Measurements from ENCODE around the gene ENPP6.
A peak's percentile ranks its signal among the peaks of the same experiment; 100 is the strongest.

Gene ENPP6

DNA sequence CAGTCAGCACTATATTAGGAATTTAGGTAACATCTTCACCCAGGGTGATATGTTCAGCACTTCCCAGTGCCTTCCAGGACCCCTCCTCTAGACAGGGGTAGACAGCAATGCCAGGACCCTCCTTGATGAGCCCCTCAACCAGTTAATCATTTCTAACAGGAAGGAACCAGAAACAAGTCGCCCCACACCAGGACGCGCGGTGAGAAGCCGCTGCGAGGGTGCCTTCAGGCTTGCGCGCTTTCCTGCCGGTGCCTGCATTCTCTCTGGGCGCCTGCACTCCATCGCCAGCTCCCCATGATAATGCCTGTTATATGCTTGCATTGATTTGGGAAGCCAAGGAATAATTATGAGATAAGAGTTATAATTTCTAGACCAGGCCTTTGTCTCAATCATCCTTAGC, 116.0 kb downstream of the ENPP6 start:
- no peak overlapping the region for H3K27ac ChIP-seq (ENCODE audit: low read depth, low read length, poor library complexity, severe bottlenecking)
- H3K27me3 ChIP-seq (ENCODE audit: insufficient read depth, low read length), result no peaks in the 10 kb centered on the region
- H4K20me1 ChIP-seq (ENCODE audit: insufficient read depth, low read length), result no peaks in the 10 kb centered on the region
- no peaks in the 10 kb centered on the region for H3K9me3 ChIP-seq (ENCODE audit: low read length)
- H2AFZ ChIP-seq (ENCODE audit: low read length), result no peak overlapping the region
- H3K9ac ChIP-seq (ENCODE audit: low read length), result no peak overlapping the region
- H3K79me2 ChIP-seq (ENCODE audit: insufficient read depth, low read length), result no peaks in the 10 kb centered on the region
- no peak overlapping the region for H3K4me2 ChIP-seq (ENCODE audit: low read length)
- no peaks in the 10 kb centered on the region for H3K36me3 ChIP-seq (ENCODE audit: insufficient read depth, low read length)
- no peak for TF ChIP-seq EZH2 (IDR thresholded peaks at IDR 0.05; ENCODE audit: borderline replicate concordance, low read length)
- TF ChIP-seq, protein P1, sequence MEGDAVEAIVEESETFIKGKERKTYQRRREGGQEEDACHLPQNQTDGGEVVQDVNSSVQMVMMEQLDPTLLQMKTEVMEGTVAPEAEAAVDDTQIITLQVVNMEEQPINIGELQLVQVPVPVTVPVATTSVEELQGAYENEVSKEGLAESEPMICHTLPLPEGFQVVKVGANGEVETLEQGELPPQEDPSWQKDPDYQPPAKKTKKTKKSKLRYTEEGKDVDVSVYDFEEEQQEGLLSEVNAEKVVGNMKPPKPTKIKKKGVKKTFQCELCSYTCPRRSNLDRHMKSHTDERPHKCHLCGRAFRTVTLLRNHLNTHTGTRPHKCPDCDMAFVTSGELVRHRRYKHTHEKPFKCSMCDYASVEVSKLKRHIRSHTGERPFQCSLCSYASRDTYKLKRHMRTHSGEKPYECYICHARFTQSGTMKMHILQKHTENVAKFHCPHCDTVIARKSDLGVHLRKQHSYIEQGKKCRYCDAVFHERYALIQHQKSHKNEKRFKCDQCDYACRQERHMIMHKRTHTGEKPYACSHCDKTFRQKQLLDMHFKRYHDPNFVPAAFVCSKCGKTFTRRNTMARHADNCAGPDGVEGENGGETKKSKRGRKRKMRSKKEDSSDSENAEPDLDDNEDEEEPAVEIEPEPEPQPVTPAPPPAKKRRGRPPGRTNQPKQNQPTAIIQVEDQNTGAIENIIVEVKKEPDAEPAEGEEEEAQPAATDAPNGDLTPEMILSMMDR (IDR thresholded peaks at IDR 0.05; ENCODE audit: low read length), result no peak
- no peaks in the 10 kb centered on the region for H3F3A ChIP-seq (ENCODE audit: insufficient read depth, low read length)
- H3K9me2 ChIP-seq (ENCODE audit: low read depth, low read length), result no peaks in the 10 kb centered on the region
- H3K4me3 ChIP-seq (ENCODE audit: low read depth, low read length, poor library complexity, severe bottlenecking), result no peak overlapping the region
- no peaks in the 10 kb centered on the region for H3K4me1 ChIP-seq (ENCODE audit: insufficient read depth, low read length, severe bottlenecking)

DNA sequence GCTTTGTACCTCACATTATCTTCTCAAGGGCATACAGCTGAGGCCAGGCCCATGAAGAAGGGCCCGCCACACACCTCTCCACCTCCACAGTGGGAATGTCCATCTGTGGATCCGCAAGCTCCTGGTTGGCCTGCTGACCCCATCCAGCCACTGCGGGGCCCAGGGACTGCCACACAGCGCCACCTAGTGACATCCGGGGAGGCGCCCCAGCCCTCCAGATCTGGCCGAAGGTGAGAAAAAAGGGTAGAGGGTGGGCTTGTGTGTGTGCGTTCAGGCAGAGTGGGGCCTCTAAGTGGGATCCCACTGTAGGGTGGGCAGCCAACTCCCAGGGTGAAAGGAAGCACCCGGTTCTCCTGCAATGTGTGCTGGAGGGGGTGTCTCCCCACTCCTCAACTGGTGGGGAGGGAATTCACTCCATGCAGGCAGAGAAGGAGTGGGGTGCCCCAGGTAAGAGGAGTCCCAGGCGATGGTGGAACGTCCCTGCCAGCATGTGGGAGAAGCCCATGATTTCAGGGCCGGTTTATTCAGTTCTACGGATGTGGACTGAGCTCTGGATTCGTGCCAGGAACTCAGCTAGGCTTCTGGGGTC, 117.3 kb downstream of the ENPP6 start:
- no peaks in the 10 kb centered on the region for H3F3A ChIP-seq (ENCODE audit: insufficient read depth, low read length)
- no peaks in the 10 kb centered on the region for H3K4me1 ChIP-seq (ENCODE audit: insufficient read depth, low read length, severe bottlenecking)
- no peak overlapping the region for H3K9ac ChIP-seq (ENCODE audit: low read length)
- TF ChIP-seq EZH2 (IDR thresholded peaks at IDR 0.05; ENCODE audit: borderline replicate concordance, low read length), result no peak
- TF ChIP-seq, protein P1 (IDR thresholded peaks at IDR 0.05; ENCODE audit: low read length), result peak; percentile 96
- no peaks in the 10 kb centered on the region for H3K27me3 ChIP-seq (ENCODE audit: insufficient read depth, low read length)
- no peak overlapping the region for H3K4me2 ChIP-seq (ENCODE audit: low read length)
- no peaks in the 10 kb centered on the region for H4K20me1 ChIP-seq (ENCODE audit: insufficient read depth, low read length)
- no peaks in the 10 kb centered on the region for H3K79me2 ChIP-seq (ENCODE audit: insufficient read depth, low read length)
- no peaks in the 10 kb centered on the region for H3K9me2 ChIP-seq (ENCODE audit: low read depth, low read length)
- H3K9me3 ChIP-seq (ENCODE audit: low read length), result no peaks in the 10 kb centered on the region
- no peaks in the 10 kb centered on the region for H3K36me3 ChIP-seq (ENCODE audit: insufficient read depth, low read length)
- H3K4me3 ChIP-seq (ENCODE audit: low read depth, low read length, poor library complexity, severe bottlenecking), result no peak overlapping the region
- no peak overlapping the region for H3K27ac ChIP-seq (ENCODE audit: low read depth, low read length, poor library complexity, severe bottlenecking)
- no peak overlapping the region for H2AFZ ChIP-seq (ENCODE audit: low read length)

DNA sequence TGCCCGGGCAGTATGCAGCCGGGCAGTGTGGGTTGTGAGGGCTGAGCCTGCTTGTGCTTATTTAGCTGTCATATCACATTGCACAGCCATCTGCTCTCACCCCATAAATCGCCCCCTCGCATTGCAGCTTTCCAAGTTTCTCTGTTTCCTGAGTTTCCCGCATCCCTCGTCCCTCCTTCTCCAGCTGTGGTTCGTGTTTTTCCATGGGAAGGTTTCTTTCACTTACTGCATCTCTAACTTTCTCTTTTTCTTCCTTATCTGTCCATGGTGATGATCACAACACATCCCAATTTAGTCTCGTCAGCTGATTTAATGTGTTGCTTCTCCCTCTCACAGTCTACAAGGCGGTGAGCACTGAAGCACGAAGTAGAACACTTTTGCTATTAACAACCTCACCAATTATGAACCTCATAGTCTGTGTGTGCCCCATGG, 118.1 kb downstream of the ENPP6 start:
- no peaks in the 10 kb centered on the region for H3F3A ChIP-seq (ENCODE audit: insufficient read depth, low read length)
- no peak overlapping the region for H3K27ac ChIP-seq (ENCODE audit: low read depth, low read length, poor library complexity, severe bottlenecking)
- no peaks in the 10 kb centered on the region for H3K9me2 ChIP-seq (ENCODE audit: low read depth, low read length)
- H2AFZ ChIP-seq (ENCODE audit: low read length), result no peak overlapping the region
- no peaks in the 10 kb centered on the region for H4K20me1 ChIP-seq (ENCODE audit: insufficient read depth, low read length)
- H3K9ac ChIP-seq (ENCODE audit: low read length), result no peak overlapping the region
- H3K36me3 ChIP-seq (ENCODE audit: insufficient read depth, low read length), result no peaks in the 10 kb centered on the region
- no peak overlapping the region for H3K4me3 ChIP-seq (ENCODE audit: low read depth, low read length, poor library complexity, severe bottlenecking)
- H3K4me1 ChIP-seq (ENCODE audit: insufficient read depth, low read length, severe bottlenecking), result no peaks in the 10 kb centered on the region
- no peaks in the 10 kb centered on the region for H3K9me3 ChIP-seq (ENCODE audit: low read length)
- TF ChIP-seq, protein P1 (IDR thresholded peaks at IDR 0.05; ENCODE audit: low read length), result no peak
- TF ChIP-seq EZH2 (IDR thresholded peaks at IDR 0.05; ENCODE audit: borderline replicate concordance, low read length), result no peak
- H3K79me2 ChIP-seq (ENCODE audit: insufficient read depth, low read length), result no peaks in the 10 kb centered on the region
- no peaks in the 10 kb centered on the region for H3K27me3 ChIP-seq (ENCODE audit: insufficient read depth, low read length)
- no peak overlapping the region for H3K4me2 ChIP-seq (ENCODE audit: low read length)
